Activated CD8-positive, alpha-beta memory T cell treated with anti-CD3 and anti-CD28 coated beads for 48 hours (primary cell): ENCODE results near the gene HPN.
"Not testable (repeated sequence)": the region's sequence is repeated elsewhere in the genome, so short reads cannot be mapped to it uniquely, and the experiment has no call there.

Source experiments
- DNase-seq, 3 experiments: peaks; one replicate each; pipeline ENCODE4 v3.0.0-alpha.2; 2020; ENCODE audit warnings: low read depth in 2 of 3, low spot score in 2 of 3

Gene HPN

GRCh38 chr19:35008891-35009341 is 32.6 kb upstream of the HPN start:
- no peak for DNase-seq

GRCh38 chr19:35009424-35010415 is 31.8 kb upstream of the HPN start:
- no peak for DNase-seq

- DNase-seq, result no peak
Measured at GRCh38 chr19:35011091-35011689, 30.3 kb upstream of the HPN start.

- DNase-seq, result no peak
Measured at GRCh38 chr19:35011737-35012682, 29.5 kb upstream of the HPN start.

GRCh38 chr19:35013041-35013819 is 28.3 kb upstream of the HPN start:
- DNase-seq, result peak; percentile 62 to 88 (median 76)

- DNase-seq, result no peak
Measured at GRCh38 chr19:35013820-35014754, 27.4 kb upstream of the HPN start.

- not testable (repeated sequence) for DNase-seq
Measured at GRCh38 chr19:35014774-35015173, 26.7 kb upstream of the HPN start.

GRCh38 chr19:35015270-35015953 is 26.1 kb upstream of the HPN start:
- no peak for DNase-seq

GRCh38 chr19:35015954-35016351 is 25.6 kb upstream of the HPN start:
- no peak for DNase-seq

GRCh38 chr19:35017507-35017906 is 24.0 kb upstream of the HPN start:
- DNase-seq, result no peak

GRCh38 chr19:35018379-35018778 is 23.1 kb upstream of the HPN start:
- no peak for DNase-seq

GRCh38 chr19:35019144-35019543 is 22.4 kb upstream of the HPN start:
- no peak for DNase-seq

- DNase-seq, result no peak
Measured at GRCh38 chr19:35021016-35021415, 20.5 kb upstream of the HPN start.

- DNase-seq, result no peak
Measured at GRCh38 chr19:35021596-35021995, 19.9 kb upstream of the HPN start.

GRCh38 chr19:35022460-35022859 is 19.1 kb upstream of the HPN start:
- no peak for DNase-seq

GRCh38 chr19:35023428-35023827 is 18.1 kb upstream of the HPN start:
- DNase-seq, result no peak

GRCh38 chr19:35024095-35024494 is 17.4 kb upstream of the HPN start:
- DNase-seq, result no peak

GRCh38 chr19:35025969-35026368 is 15.6 kb upstream of the HPN start:
- DNase-seq, result no peak

GRCh38 chr19:35026418-35026817 is 15.1 kb upstream of the HPN start:
- no peak for DNase-seq
